PC-3 (cell line): ENCODE results near the gene SHROOM2.

Experiments used
- CTCF ChIP-seq: fragments of 300-600 bp; sonication (generic); conservative IDR thresholded peaks from 2 replicates; pipeline ENCODE4 v1.5.1; 2017; ENCODE audit warnings: antibody characterized with exemption, low read depth, mild to moderate bottlenecking, low read length
- EZH2 ChIP-seq: fragments of 300-600 bp; sonication (generic); IDR thresholded peaks from one replicate; pipeline ENCODE4 v1.6.1; 2017; ENCODE audit warnings: antibody characterized with exemption, mild to moderate bottlenecking, low read length; ENCODE audit not compliant: unreplicated experiment

- no peak for TF ChIP-seq CTCF
- no peak for TF ChIP-seq EZH2
Observed at GRCh38 chrX:9825129-9825790, 39.0 kb downstream of the SHROOM2 start.
